GM18502 (cell line): ENCODE measurements around the gene PLCE1.
"Not testable (repeated sequence)": the region's sequence is repeated elsewhere in the genome, so short reads cannot be mapped to it uniquely, and the experiment has no call there.

Source experiments
- ATAC-seq: cut with Tn5 transposase; IDR thresholded peaks from one replicate; pipeline ENCODE4 v1.9.1; 2021; ENCODE audit warnings: mild to moderate bottlenecking; ENCODE audit not compliant: unreplicated experiment, poor library complexity

PLCE1 gene

DNA sequence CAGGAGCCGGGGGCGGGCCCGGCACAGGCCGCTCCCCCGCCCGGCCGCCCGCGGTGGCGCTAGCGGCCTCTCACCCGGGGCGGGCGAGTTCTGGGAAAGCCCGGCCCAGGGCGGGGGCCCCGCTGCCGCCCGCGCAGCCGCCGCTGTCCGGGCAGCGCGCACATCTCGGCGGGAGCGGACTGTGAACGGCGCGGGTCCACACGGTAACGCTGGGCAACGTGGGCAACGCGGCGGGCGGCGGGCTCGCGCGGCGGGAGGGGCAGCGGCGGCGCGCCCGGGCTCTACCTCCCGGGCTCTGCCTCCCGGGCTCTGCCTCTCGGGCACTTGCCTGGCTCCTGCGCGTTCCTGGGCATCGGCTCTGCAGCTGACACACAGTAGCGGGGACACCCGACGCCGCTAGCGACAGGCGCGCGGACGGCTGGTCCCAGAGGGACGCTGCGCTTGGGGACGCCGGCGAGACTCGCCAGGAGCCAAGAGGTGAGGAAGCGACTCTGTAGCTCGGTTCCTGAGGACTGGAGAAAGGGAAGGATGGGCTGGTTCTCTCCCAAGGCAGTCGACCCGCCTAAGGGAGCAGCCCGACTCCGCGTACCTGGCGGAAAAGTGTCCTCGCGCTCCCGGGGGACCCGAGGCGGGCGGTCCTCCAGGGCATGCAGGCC is at the start of gene PLCE1:
TSS of gene PLCE1 (plus strand) at position 150 of the 656 bp plus-strand sequence. CDS start 37,116 bp downstream, outside the sequence.
- peak; percentile 54 for ATAC-seq

DNA sequence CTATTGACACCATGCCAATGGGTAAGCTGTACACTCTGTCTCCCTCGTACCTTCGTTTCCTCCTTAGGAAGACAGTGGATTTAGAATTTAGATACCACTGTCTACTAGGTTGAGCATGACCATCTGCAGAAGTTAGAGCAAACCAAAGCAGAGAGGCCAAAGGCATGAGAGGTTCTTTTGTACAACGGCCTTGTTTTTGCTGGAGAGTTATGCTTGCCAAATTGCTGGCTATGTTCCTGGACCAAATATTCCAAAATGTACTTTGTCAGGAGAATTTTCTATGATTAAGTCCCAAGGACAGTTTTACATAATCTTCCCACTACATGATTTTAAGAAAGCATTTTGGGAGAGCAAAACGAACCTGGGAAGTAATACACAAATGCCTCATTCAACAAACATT is 47.9 kb upstream of the PLCE1 start:
- no peak for ATAC-seq

DNA sequence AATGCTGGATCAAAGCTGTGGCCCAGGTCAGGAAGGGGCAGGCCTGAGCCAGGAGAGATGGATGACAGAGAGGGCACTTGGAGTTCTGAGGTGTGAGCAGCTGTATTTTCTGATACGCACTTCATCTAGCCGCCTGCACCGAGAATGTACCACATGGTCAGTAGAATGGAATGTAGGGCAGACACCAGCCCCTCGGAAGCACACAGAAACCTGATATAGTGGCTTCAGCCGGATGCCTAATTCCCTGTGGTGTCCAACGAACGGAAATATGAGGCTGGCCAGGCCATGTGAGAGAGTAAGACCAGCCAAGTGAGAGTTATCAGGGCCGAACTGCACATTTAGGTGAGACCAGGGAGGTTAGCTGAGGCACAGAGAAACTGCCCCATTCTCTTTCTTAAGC is 46.7 kb upstream of the PLCE1 start:
- no peak for ATAC-seq

DNA sequence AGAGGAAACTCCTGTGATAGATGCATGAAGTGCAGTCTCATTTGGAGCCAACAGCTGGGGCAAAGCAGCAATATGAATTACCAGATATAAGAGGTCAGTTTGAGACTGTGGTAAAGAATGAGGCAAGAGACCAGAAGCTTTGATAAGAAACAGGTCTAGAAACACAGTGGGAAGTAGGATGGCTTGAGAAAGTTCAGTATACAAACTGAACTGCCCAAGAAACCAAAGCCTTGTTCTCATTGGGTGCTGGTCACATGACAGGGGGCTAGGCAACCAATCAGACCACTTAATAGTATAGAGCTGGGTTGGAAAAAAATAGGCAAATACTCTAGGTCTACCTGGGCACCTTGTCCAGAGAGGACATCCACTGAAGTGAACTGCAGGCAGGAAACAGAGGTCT is 46.2 kb upstream of the PLCE1 start:
- no peak for ATAC-seq

DNA sequence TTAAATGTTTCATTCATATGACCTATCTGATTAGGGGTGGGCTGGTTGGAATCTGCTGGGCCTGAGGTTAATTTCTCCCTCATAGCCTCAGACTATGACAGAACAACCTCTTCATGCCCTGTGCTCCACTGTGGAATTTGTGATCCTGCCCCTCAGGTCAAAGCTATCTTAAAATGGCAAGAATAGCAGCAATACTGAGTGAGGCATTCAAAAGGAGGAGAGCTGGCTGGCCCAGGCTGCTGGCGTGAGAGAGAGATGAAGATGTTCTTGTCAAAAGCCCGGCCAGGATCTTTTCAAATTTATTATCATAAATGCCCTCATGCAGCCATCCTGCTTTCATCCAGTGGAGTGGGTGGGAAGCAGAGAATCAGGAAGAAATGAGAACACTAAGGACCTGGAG is 41.8 kb upstream of the PLCE1 start:
- ATAC-seq, result no peak

DNA sequence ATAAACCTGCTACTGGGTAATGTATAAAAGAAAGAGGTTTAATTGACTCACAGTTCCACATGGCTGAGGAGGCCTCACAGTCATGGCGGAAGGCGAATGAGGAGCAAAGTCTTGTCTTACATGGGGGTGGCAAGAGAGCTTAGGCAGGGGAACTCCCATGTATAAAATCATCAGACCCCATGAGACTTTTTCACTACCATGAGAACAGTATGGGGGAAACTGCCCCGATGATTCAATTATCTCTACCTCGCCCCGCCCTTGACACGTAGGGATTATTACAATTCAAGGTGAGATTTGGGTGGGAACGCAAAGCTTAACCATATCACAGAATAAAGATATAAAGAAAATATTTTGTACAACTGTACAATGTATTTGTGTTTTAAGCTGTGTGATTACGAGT is 39.4 kb upstream of the PLCE1 start:
- ATAC-seq, result no peak

DNA sequence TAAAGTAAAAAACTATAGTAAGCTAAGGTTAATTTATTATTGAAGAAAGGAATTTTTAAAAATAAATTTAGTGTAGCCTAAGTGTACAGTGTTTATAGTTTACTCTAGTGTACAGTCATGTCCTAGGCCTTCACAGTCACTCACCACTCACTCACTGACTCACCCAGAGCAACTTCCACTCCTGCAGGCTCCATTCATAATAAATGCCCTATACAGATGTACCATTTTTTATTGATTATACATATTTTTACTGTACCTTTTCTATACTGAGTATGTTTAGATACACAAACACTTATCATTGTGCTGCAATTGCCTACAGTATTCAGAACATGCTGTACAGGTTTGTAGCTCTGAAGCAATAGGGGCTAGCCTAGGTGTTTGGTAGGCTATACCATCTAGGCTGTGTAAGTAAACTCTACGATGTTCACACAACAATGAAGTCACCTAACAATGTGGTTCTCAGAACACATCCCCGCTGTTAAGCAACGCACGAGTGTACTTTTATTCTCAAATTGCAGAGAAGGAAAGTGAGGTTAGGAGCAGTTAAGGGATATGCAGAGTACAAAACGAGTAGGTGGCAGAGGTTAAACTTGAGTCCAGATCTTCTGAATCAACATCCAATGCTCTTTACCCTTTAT is 38.9 kb upstream of the PLCE1 start:
- no peak for ATAC-seq

DNA sequence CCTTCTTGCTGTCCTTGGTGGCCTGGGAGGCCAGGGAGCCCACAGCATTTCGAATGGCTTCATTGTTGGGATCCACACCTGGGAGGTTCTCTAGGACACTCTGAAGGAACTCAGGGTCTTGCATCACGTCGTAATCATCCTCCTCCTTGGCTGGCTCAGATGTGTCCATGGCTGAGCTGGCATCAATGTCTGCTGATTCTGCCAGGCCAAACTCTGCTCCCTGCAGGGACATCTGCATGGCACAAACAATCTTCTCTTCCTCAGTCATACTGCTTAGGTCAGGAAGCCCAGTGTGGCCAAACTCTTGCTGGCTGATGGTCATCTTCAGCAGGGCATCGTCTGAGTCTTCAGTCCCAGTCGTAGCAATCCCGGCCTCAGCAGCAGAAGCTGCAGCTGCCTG is 34.9 kb upstream of the PLCE1 start:
- ATAC-seq, result no peak

DNA sequence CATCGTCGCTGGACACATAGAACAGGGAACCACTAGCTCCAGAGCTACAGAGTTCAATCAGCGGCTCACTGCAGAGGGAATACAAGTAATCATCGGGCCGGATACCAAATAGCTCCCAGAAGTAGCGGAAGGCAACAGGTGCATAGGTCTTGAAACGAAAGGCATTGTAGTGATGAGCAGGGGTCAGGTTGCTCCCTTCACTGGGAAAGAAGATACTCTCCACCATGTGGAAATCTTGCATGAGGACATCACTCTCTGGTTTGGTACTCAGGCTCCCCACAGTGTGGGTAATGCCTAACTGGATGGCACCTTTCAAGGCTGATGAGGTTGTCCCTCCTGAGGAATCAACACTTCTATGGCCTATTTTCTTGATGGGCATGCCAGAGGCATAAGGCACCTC is 32.7 kb upstream of the PLCE1 start:
- not testable (repeated sequence) for ATAC-seq

DNA sequence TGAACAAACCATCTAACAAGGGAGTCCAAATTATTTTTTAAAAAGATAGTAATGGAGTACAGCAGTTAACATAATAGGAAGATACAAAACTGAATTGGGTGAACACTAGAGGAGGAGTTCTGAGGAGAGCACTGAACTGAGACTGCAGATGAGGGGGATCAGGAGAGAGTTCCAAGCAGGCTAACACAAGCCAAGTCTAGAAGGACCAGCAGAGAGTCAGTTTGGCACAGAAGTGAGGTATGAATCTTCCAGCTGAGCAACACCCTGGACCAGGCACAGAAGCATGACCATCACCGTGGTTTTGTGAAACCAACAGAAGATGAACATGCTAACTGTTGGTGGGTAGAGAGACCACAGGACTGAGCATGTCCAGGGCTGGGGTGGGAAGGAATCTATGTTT is 30.8 kb upstream of the PLCE1 start:
- ATAC-seq, result no peak

DNA sequence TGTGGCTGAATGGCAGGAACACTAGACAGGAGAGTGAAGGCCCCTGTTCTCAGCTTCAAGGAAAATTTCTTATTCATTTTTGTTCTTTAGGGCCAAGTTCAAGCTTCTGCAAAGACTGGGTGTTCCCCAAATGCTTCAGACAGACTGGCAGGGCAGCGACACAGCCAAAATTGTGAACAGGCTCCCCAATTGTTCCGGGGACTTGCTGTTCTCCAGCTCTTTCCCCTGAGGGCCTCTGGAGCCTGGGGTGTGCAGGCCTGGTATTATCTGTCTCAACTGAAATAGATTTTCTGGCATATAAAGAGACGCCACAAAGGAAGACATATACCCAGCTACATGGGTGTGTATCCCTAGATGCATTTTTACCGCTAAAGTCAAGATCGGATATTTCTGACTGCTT is 30.3 kb upstream of the PLCE1 start:
- no peak for ATAC-seq

DNA sequence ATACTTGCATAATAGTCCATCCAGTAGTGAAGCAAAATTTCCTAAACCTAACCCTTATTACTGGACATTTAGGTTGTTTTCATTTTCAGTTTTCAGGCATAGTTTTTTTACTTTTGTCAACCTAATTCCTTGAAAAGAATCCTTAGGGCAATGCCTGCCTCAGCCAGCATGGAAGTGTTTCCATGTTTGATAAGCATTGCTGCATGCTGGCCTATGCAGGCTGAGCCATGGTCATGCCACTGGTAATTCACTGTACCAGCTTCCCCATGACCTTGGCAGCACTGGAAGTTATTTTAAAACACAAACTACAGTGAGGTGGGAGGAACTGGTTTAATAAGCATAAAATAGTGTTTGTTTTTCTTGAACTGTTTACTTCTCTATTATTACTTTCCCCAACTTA is 27.8 kb upstream of the PLCE1 start:
- no peak for ATAC-seq

DNA sequence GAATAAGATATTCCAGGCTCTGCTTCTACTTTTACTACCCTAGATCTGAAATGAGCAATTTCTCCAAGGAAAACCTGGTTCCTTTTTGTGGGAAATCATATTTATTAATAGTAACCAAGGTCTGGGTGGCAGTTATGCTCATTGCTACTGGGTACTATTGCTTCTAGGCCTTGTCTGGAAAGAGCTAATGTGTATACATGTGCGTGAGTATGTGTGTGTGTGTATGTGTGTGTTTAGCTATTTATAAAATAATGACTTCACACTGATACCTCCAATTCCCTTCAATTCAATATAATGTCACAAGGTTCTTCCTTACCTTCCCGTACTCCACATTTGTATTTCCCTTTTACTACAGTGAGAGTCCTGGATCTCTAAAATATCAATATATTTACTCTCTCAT is 26.0 kb upstream of the PLCE1 start:
- ATAC-seq, result no peak

DNA sequence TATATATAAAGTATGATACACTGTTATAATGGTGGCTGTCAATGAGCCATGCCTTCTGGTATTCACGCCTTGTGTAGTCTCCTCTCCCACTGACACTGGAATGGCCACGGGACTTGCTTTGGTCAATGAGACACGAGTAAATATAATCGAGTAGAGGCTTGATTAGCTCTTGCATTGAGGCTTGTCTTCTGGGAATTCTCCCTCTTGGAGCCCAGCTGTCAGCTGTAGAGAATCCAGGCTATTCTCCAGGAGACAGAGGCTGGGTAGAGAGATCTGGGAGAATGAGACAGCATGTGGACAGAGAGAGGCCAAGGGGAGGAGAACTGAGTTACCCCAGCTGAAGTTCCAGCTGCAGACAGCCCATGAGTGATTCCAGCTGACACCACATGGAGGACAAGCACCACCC is 25.2 kb upstream of the PLCE1 start:
- no peak for ATAC-seq

DNA sequence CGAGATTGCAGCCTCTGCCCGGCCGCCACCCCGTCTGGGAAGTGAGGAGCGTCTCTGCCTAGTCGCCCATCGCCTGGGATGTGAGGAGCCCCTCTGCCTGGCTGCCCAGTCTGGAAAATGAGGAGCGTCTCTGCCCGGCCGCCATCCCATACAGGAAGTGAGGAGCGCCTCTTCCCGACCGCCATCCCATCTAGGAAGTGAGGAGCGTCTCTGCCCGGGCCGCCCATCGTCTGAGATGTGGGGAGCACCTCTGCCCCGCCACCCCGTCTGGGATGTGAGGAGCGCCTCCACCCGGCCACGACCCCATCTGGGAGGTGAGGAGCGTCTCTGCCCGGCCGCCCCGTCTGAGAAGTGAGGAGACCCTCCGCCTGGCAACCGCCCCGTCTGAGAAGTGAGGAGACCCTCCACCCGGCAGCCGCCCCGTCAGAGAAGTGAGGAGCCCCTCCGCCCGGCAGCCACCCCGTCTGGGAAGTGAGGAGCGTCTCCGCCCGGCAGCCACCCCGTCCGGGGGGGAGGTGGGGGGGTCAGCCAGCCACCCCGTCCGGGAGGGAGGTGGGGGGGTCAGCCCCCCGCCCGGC is 23.2 kb upstream of the PLCE1 start:
- not testable (repeated sequence) for ATAC-seq

DNA sequence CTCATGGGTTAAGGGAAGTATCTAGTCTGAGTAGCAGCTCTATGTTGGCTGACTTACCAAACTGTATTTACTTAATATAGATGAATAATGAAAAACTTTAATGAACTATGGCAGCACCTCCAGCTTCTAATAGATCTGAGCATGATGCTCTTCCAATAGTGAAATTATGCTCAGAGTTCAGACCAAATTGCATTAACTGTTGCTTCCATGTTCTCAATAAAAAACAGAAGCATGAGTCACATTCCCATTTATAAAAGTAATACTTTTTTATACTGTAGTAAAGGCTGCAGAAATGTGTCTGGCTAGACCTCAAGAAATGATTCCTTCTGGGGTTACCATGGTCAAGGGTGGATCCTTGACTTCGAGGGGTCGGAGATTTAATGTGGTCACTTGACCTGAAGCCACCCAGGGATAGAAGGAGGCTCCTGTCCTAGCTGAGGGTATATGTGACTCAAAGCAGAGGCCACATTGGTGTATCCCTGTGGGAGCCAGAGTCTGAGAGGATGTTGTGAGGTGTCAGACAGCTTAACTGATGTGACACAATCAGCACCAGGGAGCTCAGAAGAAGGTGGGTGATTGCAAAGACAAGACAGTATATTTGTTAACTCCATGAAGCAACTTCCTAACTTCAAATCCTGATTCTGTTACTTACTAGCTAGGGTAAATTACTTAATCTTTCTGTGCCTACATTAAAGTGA is 19.8 kb upstream of the PLCE1 start:
- no peak for ATAC-seq

DNA sequence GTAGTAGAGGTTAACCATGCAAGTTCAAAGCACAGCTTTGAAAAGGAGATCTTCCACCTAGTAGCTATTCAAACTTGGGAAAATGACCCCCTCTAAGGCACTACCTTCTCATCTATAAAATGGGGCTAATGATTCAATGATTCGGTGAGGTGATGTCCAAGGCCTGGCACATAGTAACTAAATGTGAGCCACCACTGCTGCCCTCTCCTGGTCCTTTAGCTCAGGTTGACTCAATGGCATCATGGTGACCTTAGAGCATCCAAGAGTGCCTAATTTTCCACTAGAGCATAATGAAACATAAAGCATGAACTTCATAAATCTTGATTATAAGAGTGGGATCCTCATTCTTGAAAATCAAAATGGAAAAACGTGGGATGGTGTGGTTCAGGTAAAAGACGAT is 16.3 kb upstream of the PLCE1 start:
- no peak for ATAC-seq

DNA sequence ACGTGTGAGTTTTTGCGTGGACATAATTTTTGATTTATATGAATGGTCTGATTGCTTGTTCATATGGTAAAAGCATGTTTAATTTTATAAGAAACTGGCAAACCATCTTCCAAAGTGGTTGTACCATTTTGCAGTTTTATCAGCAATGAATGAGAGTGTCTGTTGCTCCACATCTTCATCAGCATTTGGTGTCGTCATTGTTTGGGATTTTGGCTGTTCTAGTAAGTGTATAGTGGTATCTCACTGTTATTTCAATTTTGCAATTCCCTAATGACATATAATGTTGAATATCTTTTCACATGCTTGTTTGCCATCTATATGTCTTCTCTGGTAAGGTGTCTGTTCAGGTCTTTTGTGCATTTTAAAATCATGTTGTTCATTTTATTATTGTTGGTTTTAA is 13.2 kb upstream of the PLCE1 start:
- no peak for ATAC-seq

DNA sequence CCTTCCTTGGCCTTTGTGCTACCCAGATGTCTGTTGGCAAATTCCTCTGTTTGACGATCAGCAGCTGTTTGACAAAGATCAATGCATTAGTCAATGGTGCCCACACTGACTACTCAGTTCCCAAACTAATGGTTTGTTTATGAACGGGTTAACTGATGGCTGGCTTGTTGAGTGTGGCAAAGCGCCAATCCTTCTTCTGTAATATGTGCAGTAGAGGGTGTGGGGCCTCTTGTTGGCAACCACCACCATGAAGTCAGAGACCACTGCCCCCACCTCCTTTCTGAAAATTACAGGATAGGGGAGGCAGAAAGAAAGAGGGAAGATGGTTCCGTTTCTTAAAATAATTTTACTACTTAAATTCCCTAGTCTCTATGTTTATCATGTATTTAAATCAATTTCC is 2.6 kb upstream of the PLCE1 start:
- ATAC-seq, result no peak

DNA sequence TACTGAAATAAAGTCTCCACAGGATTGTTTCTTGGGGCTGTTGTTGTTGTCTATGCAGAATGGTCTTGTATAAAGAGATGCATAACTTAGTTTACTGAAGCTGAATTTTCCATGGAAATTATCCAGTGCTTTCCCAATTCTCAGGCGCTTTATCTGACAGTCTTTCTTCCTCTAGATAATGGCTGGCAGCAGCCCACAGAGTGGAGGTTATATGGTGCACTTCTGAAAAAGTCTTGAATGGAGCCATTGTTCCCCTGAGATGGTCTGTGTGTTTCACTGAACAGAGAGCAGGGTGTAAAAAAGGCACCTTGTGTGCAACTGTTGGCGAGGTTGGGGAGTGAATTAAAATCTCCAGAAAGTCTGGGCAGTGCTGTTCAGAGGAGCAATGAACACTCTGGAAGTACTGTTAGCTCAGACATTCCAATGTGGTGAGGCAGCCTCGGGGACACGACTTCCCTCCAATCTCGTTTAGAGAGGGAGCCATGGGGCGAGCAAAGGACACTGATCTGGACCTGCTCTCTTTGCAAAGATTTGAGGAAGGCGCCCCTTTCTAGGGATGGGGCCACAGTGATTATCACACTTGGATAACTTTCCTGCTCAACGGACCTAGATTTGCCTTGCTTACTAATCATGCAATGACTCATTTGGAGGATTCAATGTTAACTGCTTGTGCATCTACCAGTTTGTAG is 2.0 kb upstream of the PLCE1 start:
- ATAC-seq, result no peak
